Fibroblast of skin of back (primary cell): ENCODE measurements around the gene PIK3R5.
A peak's percentile ranks its signal among the peaks of the same experiment; 100 is the strongest.

Experiments used
- DNase-seq: peaks from one replicate; pipeline ENCODE4 v3.0.0-alpha.2; 2013

PIK3R5 gene

GRCh38 chr17:8923762-8924161, 41.7 kb downstream of the PIK3R5 start:
- no peak for DNase-seq

GRCh38 chr17:8922928-8923327, 42.6 kb downstream of the PIK3R5 start:
- no peak for DNase-seq

- peak; percentile 90 for DNase-seq
Observed at GRCh38 chr17:8922451-8922850, 43.1 kb downstream of the PIK3R5 start.

GRCh38 chr17:8921147-8921546, 44.4 kb downstream of the PIK3R5 start:
- no peak for DNase-seq

GRCh38 chr17:8918807-8919465, 46.6 kb downstream of the PIK3R5 start:
- peak; percentile 32 for DNase-seq

GRCh38 chr17:8916466-8916865, 49.0 kb downstream of the PIK3R5 start:
- DNase-seq = no peak

GRCh38 chr17:8914554-8914953, 51.0 kb downstream of the PIK3R5 start:
- DNase-seq = no peak

GRCh38 chr17:8913879-8914278, 51.6 kb downstream of the PIK3R5 start:
- no peak for DNase-seq

- DNase-seq = no peak
Observed at GRCh38 chr17:8913091-8913490, 52.4 kb downstream of the PIK3R5 start.

GRCh38 chr17:8912084-8912981, 53.2 kb downstream of the PIK3R5 start:
- DNase-seq = no peak

- DNase-seq = no peak
Observed at GRCh38 chr17:8910969-8911604, 54.4 kb downstream of the PIK3R5 start.

GRCh38 chr17:8909586-8910270, 55.8 kb downstream of the PIK3R5 start:
- no peak for DNase-seq

- DNase-seq = no peak
Observed at GRCh38 chr17:8905331-8905730, 60.2 kb downstream of the PIK3R5 start.

GRCh38 chr17:8904686-8905085, 60.8 kb downstream of the PIK3R5 start:
- DNase-seq = no peak

- no peak for DNase-seq
Observed at GRCh38 chr17:8904201-8904600, 61.3 kb downstream of the PIK3R5 start.

- no peak for DNase-seq
Observed at GRCh38 chr17:8900626-8901585, 64.6 kb downstream of the PIK3R5 start.

GRCh38 chr17:8900207-8900606, 65.3 kb downstream of the PIK3R5 start:
- no peak for DNase-seq

GRCh38 chr17:8898636-8899035, 66.9 kb downstream of the PIK3R5 start:
- DNase-seq = no peak

GRCh38 chr17:8898126-8898525, 67.4 kb downstream of the PIK3R5 start:
- DNase-seq = no peak

- no peak for DNase-seq
Observed at GRCh38 chr17:8896641-8897635, 68.6 kb downstream of the PIK3R5 start.
